Muscle layer of colon (tissue), 2 donors: ENCODE measurements around the gene MAN1A1.

Source experiments
- H3K27ac ChIP-seq: one replicate; pipeline ENCODE4 v1.7.0; 2013; ENCODE audit warnings: low read depth, mild to moderate bottlenecking, low read length, moderate library complexity
- H3K27me3 ChIP-seq, 2 donors: one replicate each; pipeline ENCODE4 v1.7.0; 2013; ENCODE audit warnings: low read length in 2 of 2, mild to moderate bottlenecking in 2 of 2; ENCODE audit not compliant: insufficient read depth in 2 of 2, control insufficient read depth in 1 of 2
- H3K36me3 ChIP-seq: one replicate; pipeline ENCODE4 v1.7.0; 2013; ENCODE audit warnings: mild to moderate bottlenecking, low read length; ENCODE audit not compliant: insufficient read depth
- H3K4me1 ChIP-seq: one replicate; pipeline ENCODE4 v1.7.0; 2013; ENCODE audit warnings: mild to moderate bottlenecking, low read length; ENCODE audit not compliant: insufficient read depth
- H3K4me3 ChIP-seq, 2 donors: one replicate each; pipeline ENCODE4 v1.7.0; 2013; ENCODE audit warnings: low read length in 2 of 2, low read depth in 1 of 2, mild to moderate bottlenecking in 1 of 2, moderate library complexity in 1 of 2
- H3K9ac ChIP-seq: one replicate; pipeline ENCODE4 v1.7.0; 2013; ENCODE audit warnings: low read length
- H3K9me3 ChIP-seq: one replicate; pipeline ENCODE4 v1.7.0; 2013; ENCODE audit warnings: mild to moderate bottlenecking, low read length
- donor health status: abdominal sarcoma.
- donor health status: Adenocarcinoma of cecum.

MAN1A1 gene

DNA sequence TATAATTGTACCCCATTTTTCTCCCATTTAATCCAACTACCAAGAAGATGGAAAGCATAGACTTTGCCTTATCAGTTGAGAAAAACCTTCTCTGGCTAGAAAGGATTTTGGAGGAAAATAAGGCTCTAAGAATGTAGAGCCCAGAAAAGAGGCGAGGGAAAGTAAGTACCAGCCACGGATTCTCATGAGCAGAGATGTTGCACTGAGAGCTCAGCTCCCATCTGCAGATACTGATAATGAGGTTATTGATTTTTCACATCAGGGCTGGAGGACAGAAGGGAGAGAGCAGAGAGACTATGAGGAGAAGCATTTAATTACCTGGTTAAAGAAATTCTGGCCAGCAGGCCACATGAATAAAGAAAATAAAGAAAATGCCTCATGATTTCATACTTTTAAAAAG is 166.7 kb downstream of the MAN1A1 start:
- Histone ChIP-seq H3K4me1 (no peaks in the 10 kb centered on the region), H3K4me3 (no peak overlapping the region), H3K27ac (no peak overlapping the region), H3K27me3 (no peaks in the 10 kb centered on the region), H3K9ac (no peak overlapping the region), H3K36me3 (no peaks in the 10 kb centered on the region), H3K9me3 (no peaks in the 10 kb centered on the region)

DNA sequence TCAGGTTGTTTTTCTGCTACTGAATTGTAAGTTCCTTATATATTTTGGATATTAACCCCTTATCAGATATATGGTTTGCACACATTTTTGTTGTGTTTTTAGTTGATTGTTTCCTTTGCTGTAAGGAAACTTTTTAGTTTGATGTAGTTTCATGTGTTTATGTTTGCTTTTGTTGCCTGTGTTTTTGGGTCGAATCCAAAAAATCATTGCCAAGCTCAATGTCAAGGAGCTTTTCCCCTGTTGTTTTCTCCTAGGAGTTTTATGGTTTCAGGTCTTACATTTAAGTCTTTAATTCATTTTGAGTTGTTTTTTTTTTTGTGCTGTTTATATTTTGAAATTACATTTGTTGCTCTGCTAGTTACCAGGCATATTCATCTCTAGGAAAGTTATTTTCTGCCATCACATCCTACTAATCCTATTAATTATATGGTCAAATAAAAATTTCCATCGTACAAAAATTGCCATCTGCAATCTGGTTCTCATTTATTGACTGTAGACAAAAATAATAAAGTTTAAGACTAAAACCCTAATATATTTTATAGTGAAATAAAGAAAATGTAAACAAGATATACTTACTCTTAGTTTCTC is 167.3 kb downstream of the MAN1A1 start:
- no peaks in the 10 kb centered on the region for H3K36me3 ChIP-seq

DNA sequence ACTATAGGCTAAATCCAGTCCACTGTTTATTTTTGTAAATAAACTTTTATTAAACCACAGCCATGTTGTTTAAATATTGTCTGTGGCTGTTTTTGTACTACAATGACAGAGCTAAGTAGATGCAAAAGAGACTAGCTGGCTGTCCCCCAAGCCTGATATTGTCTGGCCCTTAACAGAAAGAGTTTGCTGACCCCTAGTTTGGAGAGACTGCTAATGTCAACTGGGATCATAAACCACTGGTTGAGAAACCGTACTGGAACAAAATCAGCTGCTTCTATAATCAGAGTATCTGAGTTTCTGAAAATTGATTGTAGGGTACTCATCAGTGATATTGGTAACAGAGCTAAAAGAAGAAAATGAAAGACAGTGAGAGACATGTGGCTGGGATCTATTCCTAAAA is 168.5 kb downstream of the MAN1A1 start:
- H3K9ac ChIP-seq, result no peak overlapping the region
- no peak overlapping the region for H3K27ac ChIP-seq
- H3K36me3 ChIP-seq, result no peaks in the 10 kb centered on the region
- no peaks in the 10 kb centered on the region for H3K4me1 ChIP-seq
- no peaks in the 10 kb centered on the region for H3K9me3 ChIP-seq
- no peak overlapping the region for H3K4me3 ChIP-seq
- H3K27me3 ChIP-seq, result no peaks in the 10 kb centered on the region

More for the DNA sequence above, 167.3 kb downstream of the MAN1A1 start:
- Histone ChIP-seq H3K27me3 (no peaks in the 10 kb centered on the region), H3K9ac (no peak overlapping the region), H3K9me3 (no peaks in the 10 kb centered on the region), H3K4me3 (no peak overlapping the region), H3K4me1 (no peaks in the 10 kb centered on the region), H3K27ac (no peak overlapping the region)

DNA sequence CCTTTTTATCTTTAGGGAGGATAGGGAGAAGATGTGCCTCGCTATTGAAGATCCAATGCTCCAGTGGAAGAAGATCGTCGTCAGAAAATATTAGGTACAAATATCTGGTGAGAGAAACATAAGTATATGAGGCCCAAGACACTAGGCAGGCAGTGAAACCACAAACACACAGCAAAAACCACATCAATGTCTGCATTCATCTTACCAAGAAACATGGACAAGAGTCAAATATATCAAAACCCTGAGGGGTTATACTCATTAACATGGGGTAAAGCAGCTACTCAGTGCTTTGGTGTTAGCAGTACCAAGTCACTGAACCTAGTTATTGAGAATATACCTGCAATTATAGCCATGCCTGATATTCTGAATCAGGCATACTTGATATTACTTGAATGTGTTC is 169.7 kb downstream of the MAN1A1 start:
- no peaks in the 10 kb centered on the region for H3K36me3 ChIP-seq
- H3K27me3 ChIP-seq, result no peaks in the 10 kb centered on the region
- H3K27ac ChIP-seq, result no peak overlapping the region
- no peaks in the 10 kb centered on the region for H3K9me3 ChIP-seq
- H3K4me1 ChIP-seq, result no peaks in the 10 kb centered on the region
- H3K4me3 ChIP-seq, result no peak overlapping the region
- H3K9ac ChIP-seq, result no peak overlapping the region

DNA sequence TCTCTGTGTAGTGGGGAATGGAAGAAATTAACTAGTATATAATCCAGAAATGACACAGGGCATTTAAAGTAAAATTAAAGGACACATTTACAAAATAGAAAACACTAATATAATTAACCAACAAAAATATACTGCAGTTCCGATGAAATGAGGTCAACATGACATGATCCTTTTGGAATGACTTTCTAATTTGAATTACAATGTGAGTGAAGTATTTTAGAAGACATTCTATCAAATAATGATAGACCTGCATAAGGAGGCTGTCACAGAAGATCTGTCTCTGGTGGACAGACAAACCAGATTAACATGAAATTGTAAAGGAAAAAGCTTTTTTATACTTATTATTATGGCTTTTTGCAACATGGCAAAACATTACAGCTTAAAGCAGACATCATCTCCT is 170.5 kb downstream of the MAN1A1 start:
- Histone ChIP-seq H3K27me3 (no peaks in the 10 kb centered on the region), H3K36me3 (no peaks in the 10 kb centered on the region), H3K4me1 (no peaks in the 10 kb centered on the region), H3K27ac (no peak overlapping the region), H3K9ac (no peak overlapping the region), H3K9me3 (no peaks in the 10 kb centered on the region), H3K4me3 (no peak overlapping the region)

DNA sequence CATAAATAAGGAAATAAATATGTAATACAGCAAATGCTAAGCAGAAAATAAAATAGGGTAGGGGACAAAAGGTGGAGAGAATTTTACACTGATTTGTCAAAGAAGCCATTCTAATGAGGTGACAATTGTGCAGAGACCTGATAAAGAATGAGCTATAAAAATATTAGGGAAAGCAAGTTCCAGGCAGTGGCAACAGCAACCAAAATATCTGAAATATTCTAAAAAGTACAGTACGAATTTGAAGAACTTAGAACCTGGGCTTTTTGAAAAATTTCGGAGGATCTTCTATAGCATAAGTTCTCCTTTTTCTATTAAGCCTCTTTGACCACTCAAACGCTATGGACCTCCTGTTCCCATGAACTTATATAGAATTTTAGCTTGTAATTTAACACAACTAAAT is 173.1 kb downstream of the MAN1A1 start:
- H3K36me3 ChIP-seq, result no peaks in the 10 kb centered on the region

DNA sequence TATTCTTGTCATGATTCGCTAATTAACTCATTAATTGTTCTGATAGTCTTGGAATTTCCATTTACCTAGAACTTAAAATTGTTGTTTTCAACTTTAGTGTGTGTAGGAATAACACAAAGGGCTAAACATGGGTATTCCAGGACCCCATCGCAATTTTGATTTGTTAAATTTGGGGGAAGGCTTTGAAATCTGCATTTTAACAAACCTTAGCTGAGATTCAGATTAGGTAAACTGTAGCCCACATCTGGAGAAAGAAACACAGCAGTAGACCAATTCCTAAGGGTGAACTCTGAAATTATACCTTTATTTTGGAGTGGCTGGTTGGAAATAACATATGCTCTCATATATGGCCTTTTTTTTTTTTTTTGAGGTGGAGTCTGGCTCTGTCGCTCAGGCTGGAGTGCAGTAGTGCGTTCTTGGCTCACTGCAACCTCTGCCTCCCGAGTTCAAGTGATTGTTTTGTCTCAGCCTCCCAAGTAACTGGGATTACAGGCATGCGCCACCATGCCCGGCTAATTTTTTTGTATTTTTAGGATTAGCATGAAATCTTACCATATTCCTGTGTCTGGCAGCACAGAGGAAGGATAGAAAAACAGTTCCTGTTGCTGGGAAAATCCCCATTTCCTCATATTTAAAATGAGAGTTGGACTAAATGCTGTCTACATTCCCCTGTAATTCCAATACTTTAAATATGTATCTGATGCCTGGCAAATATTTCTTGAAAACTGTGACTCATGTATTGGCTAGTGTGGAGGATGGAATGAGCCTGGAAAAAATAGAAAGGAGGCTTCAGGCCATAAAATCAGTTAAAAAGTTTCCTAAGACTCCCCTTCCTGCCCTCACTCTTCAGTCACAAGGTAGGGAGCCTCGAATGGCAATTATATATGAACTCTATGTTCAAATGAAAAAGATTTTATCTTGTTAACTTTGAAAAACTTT is 174.4 kb downstream of the MAN1A1 start:
- no peak overlapping the region for H3K9ac ChIP-seq
- no peak overlapping the region for H3K27ac ChIP-seq
- no peak overlapping the region for H3K4me3 ChIP-seq
- no peaks in the 10 kb centered on the region for H3K27me3 ChIP-seq
- no peaks in the 10 kb centered on the region for H3K9me3 ChIP-seq
- H3K4me1 ChIP-seq, result peaks cover 9% of the 10 kb centered on the region
- H3K36me3 ChIP-seq, result no peaks in the 10 kb centered on the region

More for the DNA sequence above, 173.1 kb downstream of the MAN1A1 start:
- Histone ChIP-seq H3K27me3 (no peaks in the 10 kb centered on the region), H3K9ac (no peak overlapping the region), H3K27ac (no peak overlapping the region), H3K4me3 (no peak overlapping the region), H3K9me3 (no peaks in the 10 kb centered on the region), H3K4me1 (peaks cover 9% of the 10 kb centered on the region)

DNA sequence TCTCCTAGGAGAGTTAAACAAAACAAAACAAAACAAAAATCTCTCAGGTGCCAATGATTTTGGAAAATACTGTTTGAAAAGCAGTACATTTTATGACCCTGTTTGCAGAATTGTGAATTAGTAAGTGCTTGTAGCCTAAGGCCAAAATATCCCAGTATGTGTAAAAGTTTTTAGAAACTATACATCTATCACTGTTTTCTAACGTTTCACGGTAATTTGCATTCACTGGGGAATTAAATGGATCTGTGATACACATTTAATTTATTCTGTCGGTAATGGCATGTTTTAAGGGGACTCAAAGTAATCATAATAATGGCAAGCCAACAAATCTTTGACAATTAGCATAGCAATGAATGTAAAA is 175.5 kb downstream of the MAN1A1 start:
- Histone ChIP-seq H3K36me3 (no peaks in the 10 kb centered on the region), H3K9ac (no peak overlapping the region), H3K27me3 (no peaks in the 10 kb centered on the region), H3K27ac (no peak overlapping the region), H3K4me3 (no peak overlapping the region), H3K4me1 (peaks cover 9% of the 10 kb centered on the region), H3K9me3 (no peaks in the 10 kb centered on the region)

DNA sequence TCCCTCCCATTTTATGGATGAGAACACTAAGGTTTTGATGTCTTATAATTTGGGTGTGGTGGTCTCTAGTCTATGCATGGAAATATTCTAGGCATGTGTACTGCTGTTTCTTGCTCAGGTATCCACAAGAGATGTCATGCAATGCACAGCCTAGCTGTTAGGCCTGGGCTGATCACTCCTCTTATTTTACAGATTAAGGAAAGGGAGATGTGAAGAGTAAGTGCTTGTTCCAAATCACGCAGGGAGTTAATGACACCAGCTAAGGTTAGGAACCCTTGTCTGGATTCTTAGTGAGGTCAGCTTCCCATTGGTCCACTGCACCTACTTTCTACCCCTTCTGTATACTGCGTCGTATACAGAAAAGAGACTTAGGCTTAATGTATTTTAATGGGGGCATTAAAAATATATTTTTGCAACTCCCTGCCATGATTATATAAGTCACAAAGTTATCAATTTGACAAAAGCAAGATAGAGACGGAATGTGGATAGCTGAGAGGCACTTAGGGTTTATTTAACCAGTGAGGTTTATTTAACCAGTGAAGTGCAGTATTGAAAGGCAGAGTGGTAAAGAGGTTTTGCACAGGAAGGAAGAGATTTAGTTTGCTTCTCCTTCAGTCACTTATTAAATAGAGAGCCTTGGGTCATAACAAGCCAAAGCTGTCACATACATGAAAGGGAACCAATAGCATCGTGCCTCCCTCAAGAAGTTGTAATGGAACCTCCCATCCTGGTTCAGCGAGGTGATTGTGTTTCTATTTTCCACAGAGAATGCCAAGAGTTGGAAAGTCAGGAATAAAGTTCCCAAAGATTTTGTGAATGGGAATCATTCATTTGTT is 176.1 kb downstream of the MAN1A1 start:
- H3K27ac ChIP-seq, result no peak overlapping the region
- peaks cover 9% of the 10 kb centered on the region for H3K4me1 ChIP-seq
- H3K9ac ChIP-seq, result no peak overlapping the region
- no peaks in the 10 kb centered on the region for H3K27me3 ChIP-seq
- H3K9me3 ChIP-seq, result no peaks in the 10 kb centered on the region
- H3K36me3 ChIP-seq, result no peaks in the 10 kb centered on the region
- H3K4me3 ChIP-seq, result no peak overlapping the region

DNA sequence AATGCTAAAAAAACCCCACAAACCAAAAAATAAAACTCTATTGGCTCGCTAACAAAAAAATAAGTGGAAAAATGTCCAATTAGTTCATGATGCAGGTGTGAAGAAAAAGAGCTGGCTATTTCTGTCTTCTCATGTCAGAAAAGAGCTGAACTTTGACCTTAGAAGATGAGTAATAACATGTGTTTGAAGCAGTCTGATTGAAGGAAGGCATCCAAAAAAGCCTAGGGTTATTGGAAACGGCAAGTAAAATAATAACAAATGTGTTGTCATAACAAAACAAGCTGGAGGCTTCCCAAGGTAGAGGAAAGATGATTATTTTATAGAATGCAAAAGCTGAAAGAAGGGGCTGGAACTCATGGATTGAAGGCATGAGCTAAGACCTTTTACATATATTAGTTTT is 176.7 kb downstream of the MAN1A1 start:
- H3K27me3 ChIP-seq, result no peaks in the 10 kb centered on the region

DNA sequence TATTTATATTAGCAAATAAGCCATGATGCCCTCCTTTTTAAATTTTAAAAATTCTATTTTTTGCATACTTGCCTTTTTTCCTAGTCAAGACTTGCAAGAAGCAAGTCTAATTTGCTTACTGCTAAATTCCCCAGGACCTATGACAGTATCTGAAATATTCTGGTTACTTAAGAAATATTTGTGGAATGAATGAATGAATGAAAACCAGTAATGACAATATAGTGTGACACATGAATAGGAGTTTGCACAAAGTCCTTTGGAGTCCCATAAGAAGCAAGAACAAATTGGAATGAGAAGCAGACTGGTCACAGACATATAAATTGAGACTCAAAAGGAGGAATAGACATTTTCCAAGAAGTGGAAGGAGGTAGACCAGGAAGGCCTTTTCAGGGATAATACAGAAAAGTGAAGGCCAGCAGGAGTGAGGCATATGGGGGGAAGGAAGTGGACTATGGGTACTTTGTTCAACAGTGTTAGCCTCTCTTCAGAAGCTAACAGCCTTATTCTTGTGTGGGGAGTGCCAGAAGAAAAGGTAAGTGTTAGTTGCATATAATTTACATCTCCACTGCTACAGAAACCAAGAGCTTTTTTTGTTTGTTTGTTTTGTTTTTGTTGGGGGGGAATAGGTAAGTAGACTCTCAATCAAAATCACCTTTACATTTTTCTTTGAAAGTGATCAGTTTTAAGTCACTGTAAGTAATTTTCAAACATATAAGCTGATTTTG is 177.5 kb downstream of the MAN1A1 start:
- Histone ChIP-seq H3K27ac (no peak overlapping the region), H3K4me1 (peaks cover 9% of the 10 kb centered on the region), H3K9ac (no peak overlapping the region), H3K27me3 (no peaks in the 10 kb centered on the region), H3K4me3 (no peak overlapping the region), H3K36me3 (no peaks in the 10 kb centered on the region), H3K9me3 (no peaks in the 10 kb centered on the region)

More for the DNA sequence above, 176.7 kb downstream of the MAN1A1 start:
- H3K36me3 ChIP-seq, result no peaks in the 10 kb centered on the region
- H3K4me1 ChIP-seq, result peaks cover 9% of the 10 kb centered on the region
- H3K9me3 ChIP-seq, result no peaks in the 10 kb centered on the region
- H3K4me3 ChIP-seq, result no peak overlapping the region
- H3K9ac ChIP-seq, result no peak overlapping the region
- no peak overlapping the region for H3K27ac ChIP-seq
